ENCODE results near the gene RHOF. TPM values are rescaled to one million over a fixed set of nuclear protein-coding genes. Genes with fewer than 3 reads are reported as not detected.

Gene RHOF
- total RNA-seq, 2 donors from 2014 or later: 9.9 to 10.2 TPM

GRCh38 chr12:121789800-121790728 is 3.4 kb downstream of the RHOF start:
- peaks cover 45% of the 10 kb centered on the region for H3K4me1 ChIP-seq
- 58 to 81% methylated on average over 25 to 28 of the region's 28 CpGs for WGBS, 2 donors
- H3K36me3 ChIP-seq (replicated peaks in 1 of 2; ENCODE audit: insufficient read depth in 1 of 2, low read depth in 2 of 2): no peaks in the 10 kb centered on the region
- H3K27ac ChIP-seq: peak overlapping the region in 2 of 4 donors; percentile 28 to 56
- no peaks in the 10 kb centered on the region for H3K9me3 ChIP-seq
- DNase-seq: peak in 3 of 4 donors; percentile 44 to 77 (median 45)
- H3K4me3 ChIP-seq: no peak overlapping the region
- no peaks in the 10 kb centered on the region for H3K27me3 ChIP-seq
- TF ChIP-seq POLR2A (IDR thresholded peaks at IDR 0.05): peak in 1 of 3 donors; percentile 5
- no peak for TF ChIP-seq CTCF (IDR thresholded peaks at IDR 0.05)
- no peak for ATAC-seq
- intact Hi-C loops (cut with DNase I): loop anchor here (10.0 kb wide), 1 partner anchor 95 kb away; the partner anchor contains the start of gene PSMD9

- ATAC-seq (no peak), DNase-seq (no peak)
- peak overlapping the region in 2 of 4 donors; percentile 28 to 56 for H3K27ac ChIP-seq
- no peak overlapping the region for H3K4me3 ChIP-seq
- H3K9me3 ChIP-seq: no peaks in the 10 kb centered on the region
- TF ChIP-seq POLR2A (IDR thresholded peaks at IDR 0.05) (no peak), CTCF (IDR thresholded peaks at IDR 0.05) (no peak)
- H3K36me3 ChIP-seq (replicated peaks in 1 of 2; ENCODE audit: insufficient read depth in 1 of 2, low read depth in 2 of 2): no peaks in the 10 kb centered on the region
- peaks cover 37% of the 10 kb centered on the region for H3K4me1 ChIP-seq
- 64 to 69% methylated on average over 3 to 13 of the region's 13 CpGs for WGBS, 2 donors
- intact Hi-C loops (cut with DNase I): no loop called here
- no peaks in the 10 kb centered on the region for H3K27me3 ChIP-seq
These were observed 4.2 kb downstream of the RHOF start for GRCh38 chr12:121789233-121789781.

GRCh38 chr12:121788176-121788818 is 5.2 kb downstream of the RHOF start:
- peak overlapping the region in 1 of 4 donors; percentile 28 for H3K27ac ChIP-seq
- H3K4me3 ChIP-seq: no peak overlapping the region
- no peaks in the 10 kb centered on the region for H3K27me3 ChIP-seq
- 49 to 67% methylated on average over 3 to 7 of the region's 7 CpGs for WGBS, 2 donors
- peaks cover 27% of the 10 kb centered on the region for H3K4me1 ChIP-seq
- no peak for ATAC-seq
- intact Hi-C loops (cut with DNase I): no loop called here
- no peak for TF ChIP-seq CTCF (IDR thresholded peaks at IDR 0.05)
- no peak for TF ChIP-seq POLR2A (IDR thresholded peaks at IDR 0.05)
- H3K36me3 ChIP-seq (replicated peaks in 1 of 2; ENCODE audit: insufficient read depth in 1 of 2, low read depth in 2 of 2): no peaks in the 10 kb centered on the region
- DNase-seq: no peak
- no peaks in the 10 kb centered on the region for H3K9me3 ChIP-seq

GRCh38 chr12:121787063-121788025 is 6.1 kb downstream of the RHOF start:
- no peaks in the 10 kb centered on the region for H3K27me3 ChIP-seq
- no peaks in the 10 kb centered on the region for H3K9me3 ChIP-seq
- 61 to 70% methylated on average over 16 to 17 of the region's 17 CpGs for WGBS, 2 donors
- peak in 2 of 4 donors; percentile 52 to 57 for DNase-seq
- no peak overlapping the region for H3K4me3 ChIP-seq
- TF ChIP-seq CTCF (IDR thresholded peaks at IDR 0.05): no peak
- TF ChIP-seq POLR2A (IDR thresholded peaks at IDR 0.05): no peak
- peak overlapping the region in 2 of 4 donors; percentile 38 to 59 for H3K27ac ChIP-seq
- peaks cover 17% of the 10 kb centered on the region for H3K4me1 ChIP-seq
- no peaks in the 10 kb centered on the region for H3K36me3 ChIP-seq (replicated peaks in 1 of 2; ENCODE audit: insufficient read depth in 1 of 2, low read depth in 2 of 2)
- peak; percentile 59 for ATAC-seq
- intact Hi-C loops (cut with DNase I): no loop called here

Measured in body of pancreas (tissue), 4 donors.